Hematopoietic multipotent progenitor cell treated with erythropoietin and hydrocortisone succinate and interleukin-3 and kit ligand, for 4 days (in vitro differentiated cells): ENCODE results near the gene PIM3.

ENCODE experiments used
- DNase-seq: peaks from one replicate; pipeline ENCODE4 v3.0.0-alpha.2; 2015

PIM3 gene

DNA sequence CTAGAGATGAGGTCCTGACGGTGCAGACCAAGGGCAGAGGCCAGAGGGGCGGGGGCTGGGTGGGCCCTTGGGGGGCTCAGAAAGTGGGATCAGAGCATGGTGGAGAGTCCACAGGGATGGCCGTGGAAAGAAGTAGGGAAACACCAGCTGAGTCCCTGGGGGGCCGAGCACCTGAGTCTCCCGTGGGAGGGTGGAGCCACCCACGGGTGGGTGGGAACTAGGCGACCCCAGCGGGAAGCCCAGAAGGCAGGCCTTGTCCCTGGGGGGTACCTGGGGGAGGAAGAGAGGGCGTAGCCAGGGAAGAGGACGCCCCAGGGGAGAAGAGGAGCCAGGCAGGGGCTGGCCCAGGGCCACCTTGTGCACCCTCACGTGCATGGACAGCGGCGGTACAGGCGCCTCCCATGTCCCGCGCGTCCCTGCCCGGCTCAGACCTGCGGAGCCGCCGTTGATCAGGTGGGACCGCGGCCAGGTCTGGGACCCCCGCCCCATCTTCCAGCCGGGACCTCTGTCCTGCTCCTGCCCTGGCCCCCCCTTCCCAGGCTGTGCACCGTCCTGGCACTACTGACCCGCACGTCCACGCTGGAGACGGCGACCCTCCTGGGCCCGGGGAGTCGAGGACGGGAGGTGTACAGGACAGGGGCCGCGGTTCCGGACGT lies 31.9 kb upstream of the PIM3 start:
- no peak for DNase-seq

GRCh38 chr22:49929211-49929979 lies 31.2 kb upstream of the PIM3 start:
- peak; percentile 69 for DNase-seq

DNA sequence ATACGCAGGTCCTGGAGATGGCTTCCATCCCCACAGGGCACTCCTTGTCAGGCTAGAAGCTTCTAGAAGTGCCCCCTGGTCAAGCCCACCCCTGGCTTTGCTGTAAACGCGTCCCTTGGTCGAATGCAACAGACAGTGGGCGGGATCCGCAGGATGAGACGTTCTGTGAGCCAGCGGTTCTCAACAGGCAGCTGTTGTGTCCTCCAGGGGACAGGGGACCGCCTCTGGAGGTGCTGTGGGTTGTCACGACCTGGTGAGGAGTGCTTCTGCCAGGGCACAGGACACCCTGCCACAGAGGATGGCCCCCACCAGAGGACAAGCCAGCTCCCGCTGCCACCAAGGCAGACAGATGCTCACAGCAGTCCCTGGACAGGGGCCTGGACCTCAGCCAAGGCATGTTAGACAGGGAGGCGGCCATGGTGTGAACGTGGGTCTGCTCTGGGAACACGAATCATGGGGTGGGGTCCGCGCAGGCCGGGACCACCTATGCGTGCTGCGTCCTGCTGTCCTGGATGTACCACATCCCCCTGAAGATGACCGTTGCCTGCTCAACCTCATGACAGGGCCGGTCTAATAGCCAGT lies 30.5 kb upstream of the PIM3 start:
- no peak for DNase-seq

GRCh38 chr22:49930596-49931412 lies 29.8 kb upstream of the PIM3 start:
- DNase-seq = peak; percentile 93

GRCh38 chr22:49933236-49934159 lies 27.1 kb upstream of the PIM3 start:
- no peak for DNase-seq

DNA sequence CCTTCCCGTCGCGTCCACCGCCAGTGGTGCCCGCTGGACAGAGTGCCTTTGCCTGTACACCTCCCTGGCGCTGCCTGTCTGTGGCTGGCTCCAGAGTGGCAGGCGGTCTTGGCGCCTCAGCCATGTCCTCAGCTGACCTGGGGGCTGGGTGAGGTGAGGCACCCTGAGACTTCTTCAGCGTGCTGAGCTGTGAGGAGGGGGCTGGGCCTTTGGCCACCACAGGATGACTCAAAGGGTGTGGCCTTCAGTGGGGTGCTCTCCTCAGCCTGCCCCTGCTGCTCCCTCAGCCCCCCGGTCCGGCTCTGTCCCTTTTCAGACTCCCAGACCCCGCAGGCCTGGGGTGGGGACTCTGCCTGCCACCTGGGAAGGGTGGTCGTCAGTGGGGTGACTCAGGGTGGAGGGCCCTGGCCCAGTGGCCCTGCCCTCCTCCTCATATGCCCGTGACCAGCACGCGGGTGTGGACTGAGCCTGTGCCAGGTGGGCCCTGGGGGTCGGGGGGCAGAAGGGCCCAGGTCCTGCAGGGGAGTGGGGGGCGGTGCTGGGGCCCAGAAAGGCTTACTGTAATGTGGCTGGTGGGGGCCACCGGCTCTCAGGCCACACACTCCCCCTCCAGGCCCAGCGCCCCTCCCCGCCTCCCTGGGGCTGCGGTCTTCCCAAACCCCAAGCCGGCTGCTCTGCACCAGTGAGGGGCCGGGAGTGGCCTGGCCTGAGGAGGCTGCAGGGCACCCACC lies 26.2 kb upstream of the PIM3 start:
- DNase-seq = peak; percentile 76

GRCh38 chr22:49934891-49935557 lies 25.5 kb upstream of the PIM3 start:
- DNase-seq = peak; percentile 86

GRCh38 chr22:49935561-49935960 lies 25.0 kb upstream of the PIM3 start:
- peak; percentile 42 for DNase-seq

GRCh38 chr22:49936018-49936972 lies 24.3 kb upstream of the PIM3 start:
- DNase-seq = peak; percentile 85

DNA sequence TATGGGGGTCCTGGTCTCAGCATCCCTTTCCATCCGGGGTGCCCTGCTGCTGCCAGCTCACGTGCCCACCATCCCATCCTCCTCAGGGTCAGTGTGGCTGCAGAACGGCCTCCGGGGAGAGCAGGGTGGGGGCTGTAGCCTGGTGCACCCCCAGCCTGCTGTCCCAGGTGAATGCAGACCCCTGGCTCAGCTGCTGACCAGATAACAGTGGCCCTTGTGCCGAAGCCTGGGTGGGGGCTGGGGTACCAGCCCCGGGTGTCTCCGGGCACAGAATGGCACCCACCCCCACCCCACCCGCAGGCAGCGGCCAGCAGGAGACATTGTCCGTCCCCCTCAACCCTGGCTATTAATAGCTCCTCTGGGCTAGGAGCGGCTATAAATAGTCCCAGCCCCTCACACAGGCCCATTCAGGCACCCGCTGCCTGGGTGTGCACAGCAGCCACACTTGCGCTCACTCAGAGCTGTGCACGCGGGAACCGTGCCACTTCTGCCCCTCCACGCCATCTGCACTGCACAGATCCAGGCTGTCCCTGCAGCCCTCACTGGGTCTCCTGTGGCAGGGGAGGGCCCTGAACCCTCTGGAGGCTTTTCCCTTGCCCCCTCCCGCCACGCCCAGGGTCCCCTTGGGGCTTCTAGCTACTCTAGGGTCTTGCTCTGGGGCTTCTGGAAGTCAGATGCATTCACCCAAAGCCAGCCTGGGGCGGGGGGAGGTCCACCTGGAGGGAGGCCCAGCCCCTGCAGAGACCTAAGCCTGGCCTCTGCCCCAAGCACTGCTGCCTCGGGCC lies 23.4 kb upstream of the PIM3 start:
- DNase-seq = no peak

DNA sequence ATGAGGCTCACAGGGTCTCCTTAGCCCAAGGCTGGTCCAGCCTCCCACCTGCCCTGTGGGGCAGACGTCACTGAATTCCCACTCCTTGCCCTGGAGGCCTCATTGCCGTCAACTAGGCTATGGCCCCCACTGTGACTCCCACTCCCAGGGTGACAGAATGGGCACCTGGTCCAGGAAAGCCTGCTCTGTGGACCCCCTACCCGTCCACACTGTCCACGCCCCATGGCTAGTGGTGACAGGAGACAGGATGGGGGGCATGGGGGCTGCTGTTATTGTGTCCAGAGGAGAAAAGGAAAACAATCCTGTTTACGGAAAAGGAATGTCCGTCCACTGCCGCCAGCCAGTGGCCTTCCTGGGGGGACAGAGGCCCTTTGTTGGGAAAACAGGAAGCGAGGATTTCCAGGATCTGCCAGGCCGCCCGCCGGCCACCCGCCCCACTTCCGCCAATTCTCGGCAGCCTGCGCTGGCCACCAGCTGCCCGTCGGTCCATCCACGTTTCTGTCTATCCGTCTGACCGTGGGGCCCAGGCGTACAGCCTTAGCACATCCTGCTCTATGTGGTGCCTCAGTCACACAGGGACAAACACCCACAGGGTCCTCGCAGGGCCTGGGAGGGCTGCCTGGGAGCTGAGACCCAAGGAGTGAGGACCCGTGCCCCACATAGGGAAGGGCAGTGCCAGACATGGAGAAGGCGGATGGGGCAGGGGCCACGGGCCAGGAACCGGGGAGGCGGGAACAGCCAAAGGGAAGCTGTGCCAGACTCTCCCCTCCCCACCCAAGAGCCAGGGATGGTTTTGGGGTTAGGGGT lies 22.6 kb upstream of the PIM3 start:
- no peak for DNase-seq

DNA sequence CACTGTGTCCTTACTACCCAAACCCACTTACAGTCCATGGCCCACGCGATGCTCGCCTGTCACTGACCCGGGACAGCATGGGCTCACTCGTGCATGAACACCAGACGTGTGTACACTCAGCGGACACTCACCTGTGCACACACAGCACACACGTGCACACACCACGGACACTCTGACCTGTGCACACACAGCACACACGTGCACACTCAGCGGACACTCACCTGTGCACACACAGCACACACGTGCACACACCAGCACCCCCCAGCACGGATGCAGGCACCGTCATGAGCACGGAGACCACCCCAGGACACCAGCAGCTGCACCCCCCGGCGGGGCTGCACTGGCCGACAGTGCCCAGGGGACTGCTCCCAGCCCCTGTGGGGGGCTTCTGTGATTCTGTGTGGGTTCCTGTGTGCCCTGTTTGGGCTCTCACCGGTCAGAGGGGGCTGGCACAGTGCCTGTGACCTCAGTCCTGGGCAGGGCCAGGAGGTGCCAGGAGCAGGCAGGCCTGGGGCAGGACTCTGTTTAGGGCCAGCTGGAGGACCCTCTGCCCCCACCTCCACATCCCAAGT lies 21.9 kb upstream of the PIM3 start:
- no peak for DNase-seq

DNA sequence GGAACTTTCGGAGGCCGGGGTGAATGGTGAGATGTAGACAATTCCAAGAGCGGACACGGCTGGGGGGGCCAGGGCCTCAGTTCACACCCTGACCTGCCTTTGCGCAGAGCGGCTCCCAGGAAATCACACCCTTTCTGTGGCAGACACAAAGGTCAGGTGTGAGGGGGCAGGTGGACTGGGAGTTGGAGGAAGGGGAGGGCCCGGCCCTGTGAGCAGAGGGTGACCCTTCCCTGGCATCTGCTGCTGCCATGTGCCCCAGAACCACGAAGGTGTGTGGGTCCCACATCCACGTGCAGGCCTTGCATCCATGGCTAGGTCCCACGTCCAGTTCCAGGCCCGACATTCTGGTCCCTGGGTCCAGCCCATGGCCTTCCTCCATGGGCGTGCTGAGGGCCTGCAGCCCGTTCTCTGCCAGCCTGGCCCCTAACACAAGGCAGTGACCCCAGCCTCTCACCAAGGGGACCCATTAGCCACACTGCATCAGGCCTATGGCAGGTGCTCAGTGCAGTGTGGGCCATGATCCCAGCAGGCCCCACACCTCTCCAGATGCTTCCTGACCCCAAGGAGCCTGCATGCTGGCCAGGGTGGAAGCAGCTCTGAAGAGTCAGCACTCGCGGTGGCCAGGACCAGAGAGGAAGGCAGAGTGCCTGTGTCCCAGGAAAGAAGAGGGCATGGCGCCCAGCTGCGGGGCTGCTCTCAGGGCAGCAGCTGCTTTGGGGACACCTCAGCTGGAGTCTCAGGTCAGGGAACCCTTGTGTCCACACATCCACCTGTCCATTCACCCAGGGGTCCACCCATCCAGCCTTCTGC lies 18.9 kb upstream of the PIM3 start:
- DNase-seq = no peak

DNA sequence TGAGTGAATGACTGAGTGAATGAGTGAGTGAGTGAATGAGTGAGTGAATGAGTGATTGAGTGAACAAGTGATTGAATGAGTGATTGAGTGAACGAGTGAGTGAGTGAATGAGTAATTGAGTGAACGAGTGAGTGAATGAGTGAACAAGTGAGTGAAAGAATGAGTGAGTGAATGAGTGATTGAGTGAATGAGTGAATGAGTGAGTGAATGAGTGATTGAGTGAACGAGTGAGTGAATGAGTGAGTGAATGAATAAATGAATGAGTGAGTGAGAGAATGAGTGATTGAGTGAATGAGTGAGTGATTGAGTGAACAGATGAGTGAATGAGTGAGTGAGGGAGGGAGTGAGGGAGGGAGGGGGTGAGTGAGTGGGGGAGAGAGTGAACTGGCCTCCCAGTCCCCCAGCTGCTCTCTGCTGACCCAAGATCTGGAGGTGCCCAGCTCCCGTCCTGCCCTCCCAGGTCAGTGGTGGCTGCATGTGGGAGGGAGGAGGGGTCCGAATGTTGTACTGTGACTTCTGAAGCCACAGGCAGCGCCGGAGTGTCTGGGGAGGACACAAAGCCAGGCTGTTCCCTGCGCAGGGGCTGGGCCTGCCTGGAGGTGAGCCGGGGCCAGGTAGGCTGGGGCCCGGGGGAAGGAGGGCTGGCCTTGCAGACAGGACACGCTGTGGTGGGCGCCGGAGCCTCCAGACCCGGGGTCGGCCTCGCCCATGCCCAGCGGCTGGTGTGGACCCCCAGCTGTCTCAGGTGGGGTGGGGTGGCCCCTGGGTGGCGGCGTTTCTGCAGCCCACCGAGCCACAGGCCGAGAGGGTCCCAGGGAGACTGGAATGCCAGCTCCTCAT lies 17.8 kb upstream of the PIM3 start:
- DNase-seq = no peak

DNA sequence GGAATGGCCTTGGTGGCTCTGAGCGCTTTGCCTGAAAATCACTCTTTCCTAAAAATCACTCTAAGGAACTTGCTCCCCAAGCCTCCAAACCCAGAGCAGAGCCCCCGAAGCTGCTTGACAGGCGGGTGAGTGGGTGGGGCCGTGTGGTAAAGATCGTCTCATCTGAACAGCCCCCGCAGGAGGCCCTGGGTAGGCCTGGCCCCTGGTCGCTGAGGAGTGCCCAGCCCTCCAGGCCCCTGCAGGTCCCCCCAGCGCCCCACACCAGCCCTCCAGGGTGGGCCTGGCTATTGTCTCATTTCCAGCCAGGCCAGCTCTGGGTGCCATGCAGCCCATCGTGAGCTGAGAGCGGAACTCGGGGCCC lies 17.2 kb upstream of the PIM3 start:
- DNase-seq = no peak
